HG03196 (cell line): ENCODE measurements around the gene KIAA1671.
A peak's percentile ranks its signal among the peaks of the same experiment; 100 is the strongest.

Experiments
- ATAC-seq: cut with Tn5 transposase; IDR thresholded peaks from one replicate; pipeline ENCODE4 v1.9.1; 2021; ENCODE audit not compliant: unreplicated experiment

The KIAA1671 gene

GRCh38 chr22:25066861-25067435 lies 114.4 kb downstream of the KIAA1671 start:
- ATAC-seq: no peak

DNA sequence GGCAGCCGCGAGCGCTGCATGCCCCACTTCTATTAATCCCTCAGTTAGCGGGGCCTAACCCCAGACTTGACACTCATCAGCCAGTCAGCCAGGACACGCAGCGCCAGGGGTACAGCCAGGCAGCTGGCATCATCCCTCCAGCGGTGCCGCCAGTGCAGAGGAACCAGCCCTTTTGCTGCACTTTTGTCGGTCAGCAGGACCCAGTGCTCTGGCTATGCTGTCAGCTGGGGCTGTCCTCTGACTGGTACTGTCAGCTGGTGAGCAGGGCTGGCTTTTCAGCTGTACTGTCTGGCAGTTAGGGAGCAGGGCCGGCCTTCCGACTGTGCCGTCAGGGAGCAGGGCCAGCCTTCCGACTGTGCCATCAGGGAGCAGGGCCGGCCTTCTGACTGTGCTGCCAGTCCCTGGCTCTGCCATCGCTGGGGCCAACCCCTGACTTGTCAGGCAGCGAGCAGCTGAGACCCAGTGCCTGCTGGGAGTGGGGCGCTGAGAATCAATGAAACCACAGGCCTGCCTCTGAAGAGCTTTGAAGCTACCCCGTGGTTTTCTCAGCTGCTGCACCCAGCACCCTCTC lies 115.4 kb downstream of the KIAA1671 start:
- no peak for ATAC-seq

- ATAC-seq: no peak
Measured at GRCh38 chr22:25068707-25069106, 116.2 kb downstream of the KIAA1671 start.

GRCh38 chr22:25069426-25069757 lies 116.9 kb downstream of the KIAA1671 start:
- ATAC-seq: no peak

DNA sequence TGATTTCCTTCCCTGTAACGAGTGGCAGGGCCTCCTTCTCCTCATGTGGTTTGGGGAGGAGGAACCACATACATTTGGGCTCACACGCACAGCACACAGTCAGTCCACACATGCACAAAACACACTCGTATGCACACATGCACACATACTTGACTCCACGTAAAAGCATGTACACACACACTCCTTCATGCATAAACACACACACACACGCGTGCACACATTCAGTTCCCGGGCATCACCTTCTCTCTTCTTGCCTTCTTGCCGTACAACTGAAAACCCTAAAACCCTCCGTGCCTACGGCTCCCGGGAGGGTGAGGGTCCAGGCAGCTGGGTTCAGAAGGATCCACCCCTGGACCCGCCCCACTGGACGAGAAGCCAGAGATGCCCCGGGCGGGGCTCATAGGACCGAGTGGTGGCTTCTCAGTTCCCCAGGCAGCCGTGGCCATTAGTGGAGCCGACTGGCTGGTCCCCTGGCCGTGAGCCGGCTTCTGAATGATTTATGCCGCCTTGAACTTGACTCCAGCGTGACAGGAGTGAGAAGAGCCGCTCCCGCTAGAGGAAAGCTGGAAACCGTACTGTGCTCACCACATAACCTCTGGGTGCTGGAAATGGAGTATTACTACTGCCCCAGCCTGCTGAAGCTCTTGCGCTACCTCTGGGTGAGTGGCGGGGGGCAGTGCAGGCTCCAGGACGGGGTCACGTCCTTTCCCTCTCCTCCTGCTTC lies 117.4 kb downstream of the KIAA1671 start:
- no peak for ATAC-seq

- ATAC-seq: no peak
Measured at GRCh38 chr22:25070956-25071355, 118.4 kb downstream of the KIAA1671 start.

DNA sequence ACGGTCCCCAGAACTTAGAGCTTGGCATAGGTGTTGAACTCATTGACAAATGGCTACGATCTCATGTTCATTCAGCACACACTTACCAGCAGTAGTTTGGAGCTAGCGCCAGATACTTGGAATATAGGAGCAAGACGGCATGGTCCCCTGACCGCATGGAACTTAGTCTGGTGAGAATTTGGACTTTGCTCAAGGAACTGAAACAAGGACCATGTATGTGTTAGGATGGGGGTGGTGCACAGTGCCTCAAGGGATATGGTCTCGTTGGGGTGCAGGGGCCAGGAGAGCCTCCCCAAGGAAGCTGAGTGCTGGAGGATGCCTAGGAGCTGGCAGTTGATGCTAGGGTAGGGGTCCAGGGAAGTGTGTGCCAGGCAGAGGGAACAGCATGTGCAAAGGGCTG lies 119.2 kb downstream of the KIAA1671 start:
- no peak for ATAC-seq

GRCh38 chr22:25072406-25072805 lies 119.9 kb downstream of the KIAA1671 start:
- ATAC-seq: no peak

- ATAC-seq: no peak
Measured at GRCh38 chr22:25076336-25076735, 123.8 kb downstream of the KIAA1671 start.

DNA sequence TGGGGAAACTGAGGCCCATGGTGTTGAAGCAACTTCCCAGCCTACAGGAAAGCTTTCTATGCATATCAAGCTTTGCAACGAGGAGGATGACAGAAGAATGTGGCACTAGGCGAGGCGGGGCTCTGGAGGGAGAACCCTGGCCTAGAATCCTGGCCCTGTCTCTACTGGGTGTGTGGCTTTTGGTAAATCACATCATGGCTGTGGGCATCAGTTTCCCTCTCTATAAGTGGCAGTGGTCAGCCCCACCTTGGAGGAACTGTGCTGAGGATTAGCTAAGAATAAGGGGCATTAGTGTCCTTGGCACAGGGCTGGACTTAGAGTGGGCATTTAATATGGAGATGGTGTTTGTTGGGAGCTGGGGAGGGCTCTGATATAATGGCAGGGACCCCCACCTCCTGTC lies 124.5 kb downstream of the KIAA1671 start:
- ATAC-seq: no peak

DNA sequence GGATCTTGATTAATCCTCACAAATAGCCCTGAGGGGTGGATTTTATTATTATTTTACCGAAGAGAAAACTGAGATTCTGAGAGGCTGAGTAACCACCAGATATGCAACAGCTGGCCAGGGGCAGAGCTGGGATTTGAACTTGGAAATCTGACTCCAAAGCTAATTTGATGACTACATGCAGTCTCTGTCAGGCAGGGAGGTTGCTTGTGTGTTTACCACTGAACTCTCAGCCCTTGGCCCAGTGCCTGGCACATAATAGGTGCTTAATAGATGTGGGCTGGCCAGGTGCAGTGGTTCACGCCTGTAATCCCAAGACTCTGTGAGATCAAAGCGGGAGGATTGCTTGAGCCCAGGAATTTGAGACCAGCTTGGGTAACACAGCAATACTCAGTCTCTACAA lies 125.4 kb downstream of the KIAA1671 start:
- no peak for ATAC-seq

GRCh38 chr22:25078591-25078990 lies 126.1 kb downstream of the KIAA1671 start:
- no peak for ATAC-seq

DNA sequence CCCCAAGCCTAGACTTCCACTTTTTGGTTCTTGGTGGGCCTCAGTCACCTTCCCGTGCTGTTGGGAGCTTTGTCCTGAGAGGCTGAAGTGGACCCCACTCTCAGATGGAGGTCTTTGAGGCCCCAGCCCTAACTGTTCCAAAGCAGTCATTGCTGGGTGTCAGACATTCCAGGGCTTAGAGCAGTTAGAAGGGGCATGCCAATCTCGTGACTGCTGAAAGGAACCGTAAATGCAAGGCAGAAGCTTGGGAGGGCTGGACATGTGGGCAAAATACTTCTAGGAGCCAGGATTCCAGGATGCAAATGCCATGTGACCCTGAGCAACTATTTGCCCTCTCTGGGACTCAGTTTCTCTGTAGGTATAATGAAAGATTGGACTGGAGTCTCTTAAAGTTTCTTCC lies 128.3 kb downstream of the KIAA1671 start:
- ATAC-seq: no peak

- ATAC-seq: no peak
Measured at GRCh38 chr22:25081409-25081824, 128.9 kb downstream of the KIAA1671 start.

GRCh38 chr22:25082096-25082495 lies 129.6 kb downstream of the KIAA1671 start:
- no peak for ATAC-seq

DNA sequence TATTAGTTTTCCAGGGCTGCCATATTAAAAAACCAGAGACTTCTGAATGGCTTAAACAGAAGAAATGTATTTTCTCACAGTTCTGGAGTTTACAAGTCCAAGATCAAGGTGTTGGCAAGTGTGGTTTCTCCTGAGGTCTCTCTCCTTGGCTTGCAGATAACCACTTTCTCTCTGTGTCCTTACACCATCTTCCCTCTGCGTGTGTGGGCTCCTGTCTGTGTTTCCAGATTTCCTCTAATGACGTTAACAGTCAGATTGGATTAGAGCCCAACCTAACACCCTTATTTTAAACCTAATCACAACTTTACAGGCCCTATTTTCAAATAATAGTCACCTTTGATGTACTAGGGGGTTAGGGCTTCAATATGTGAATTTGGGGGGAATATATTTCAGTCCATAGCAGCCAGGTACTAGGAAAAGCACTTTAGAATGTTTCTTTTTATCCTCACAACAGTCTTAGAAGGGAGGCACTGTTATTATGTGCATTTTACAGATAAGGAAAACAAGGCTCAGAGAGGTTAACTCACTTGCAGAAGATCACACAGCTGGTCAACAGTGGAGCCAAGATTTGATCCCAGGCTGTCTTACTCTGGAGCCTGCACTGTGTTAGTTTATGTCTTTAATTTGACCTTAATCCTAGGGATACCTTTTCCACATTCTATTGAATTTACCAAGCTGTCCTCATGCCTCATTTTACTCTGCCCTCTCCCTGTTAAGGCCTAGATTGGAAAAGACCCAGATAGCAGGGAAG lies 130.7 kb downstream of the KIAA1671 start:
- ATAC-seq: no peak

- no peak for ATAC-seq
Measured at GRCh38 chr22:25083807-25084200, 131.3 kb downstream of the KIAA1671 start.

DNA sequence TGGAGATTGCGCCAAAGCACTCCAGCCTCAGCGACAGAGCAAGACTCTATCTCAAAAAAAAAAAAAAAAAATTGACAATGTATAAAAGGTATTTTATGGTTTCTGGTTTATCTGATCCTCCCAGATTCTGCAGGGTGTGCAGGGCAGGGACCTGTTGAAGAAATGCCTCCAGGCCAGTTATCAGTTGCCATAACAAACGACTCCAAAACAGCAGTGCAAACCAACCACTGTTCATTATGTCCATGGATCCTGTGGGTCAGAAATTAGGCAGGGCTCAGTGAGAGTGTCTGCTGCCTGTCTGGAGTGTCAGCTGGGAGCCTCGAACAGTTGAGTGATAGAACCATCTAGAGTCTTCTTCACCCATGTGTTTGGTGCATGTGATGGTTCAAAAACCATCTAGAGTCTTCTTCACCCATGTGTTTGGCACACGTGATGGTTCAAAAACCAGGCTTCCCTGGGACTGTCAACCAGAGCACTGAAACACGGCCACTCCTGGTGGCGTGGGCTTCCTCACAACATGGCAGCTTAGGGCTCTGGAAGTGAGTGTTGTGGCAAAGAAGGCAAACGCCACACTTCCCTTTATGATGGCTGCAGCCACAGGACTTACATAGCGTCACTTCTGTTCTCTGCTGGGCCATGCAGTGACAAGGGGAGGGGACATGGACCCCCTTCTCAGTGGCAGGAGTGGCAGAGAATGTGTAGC lies 132.0 kb downstream of the KIAA1671 start:
- ATAC-seq: no peak

DNA sequence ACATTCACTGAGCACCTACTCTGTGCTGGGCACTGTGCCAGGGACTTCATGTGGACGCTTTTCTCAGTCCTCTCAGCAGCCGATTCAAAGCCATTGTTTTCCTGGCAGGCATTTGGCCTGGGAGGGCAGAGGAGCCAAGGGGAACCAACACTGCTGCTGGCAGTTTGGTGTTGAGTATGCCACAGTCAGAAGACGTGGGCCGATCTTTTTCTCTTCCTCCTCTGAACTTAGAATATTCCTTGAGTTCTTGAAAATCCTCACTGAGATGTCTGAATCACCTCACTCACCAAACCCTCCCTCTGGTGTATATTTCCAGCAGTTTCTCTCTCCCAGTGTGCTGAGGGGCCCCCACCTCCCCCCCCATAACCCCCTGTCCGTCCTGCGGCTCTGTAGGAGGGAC lies 132.6 kb downstream of the KIAA1671 start:
- no peak for ATAC-seq

GRCh38 chr22:25085930-25086901 lies 133.7 kb downstream of the KIAA1671 start:
- ATAC-seq: peak; percentile 76
